Measurements from ENCODE around the gene DOK4.

DNA sequence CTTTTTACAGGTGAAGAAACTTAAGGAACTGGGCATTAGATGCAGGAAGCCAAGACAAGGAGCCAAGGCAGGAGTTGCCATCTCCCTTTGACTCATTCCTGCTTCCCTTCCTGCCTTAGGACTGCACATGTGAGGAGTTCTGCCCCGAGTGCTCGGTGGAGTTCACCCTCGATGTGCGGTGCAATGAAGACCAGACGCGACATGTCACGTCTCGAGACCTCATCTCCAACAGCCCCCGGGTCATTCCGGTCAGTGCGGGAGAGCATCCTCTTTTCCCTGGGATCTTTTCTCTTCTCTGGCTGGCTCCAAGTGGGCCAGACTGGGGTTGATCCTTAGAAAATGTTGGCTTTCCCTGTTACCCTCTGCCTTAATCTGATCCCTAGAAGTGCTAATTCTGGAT is 17.2 kb downstream of the DOK4 start:
- no peak for TF ChIP-seq GABPA (IDR thresholded peaks at IDR 0.05 in 1 of 2, conservative IDR thresholded peaks at IDR 0.05 in 1 of 2)
- TF ChIP-seq, protein P1, sequence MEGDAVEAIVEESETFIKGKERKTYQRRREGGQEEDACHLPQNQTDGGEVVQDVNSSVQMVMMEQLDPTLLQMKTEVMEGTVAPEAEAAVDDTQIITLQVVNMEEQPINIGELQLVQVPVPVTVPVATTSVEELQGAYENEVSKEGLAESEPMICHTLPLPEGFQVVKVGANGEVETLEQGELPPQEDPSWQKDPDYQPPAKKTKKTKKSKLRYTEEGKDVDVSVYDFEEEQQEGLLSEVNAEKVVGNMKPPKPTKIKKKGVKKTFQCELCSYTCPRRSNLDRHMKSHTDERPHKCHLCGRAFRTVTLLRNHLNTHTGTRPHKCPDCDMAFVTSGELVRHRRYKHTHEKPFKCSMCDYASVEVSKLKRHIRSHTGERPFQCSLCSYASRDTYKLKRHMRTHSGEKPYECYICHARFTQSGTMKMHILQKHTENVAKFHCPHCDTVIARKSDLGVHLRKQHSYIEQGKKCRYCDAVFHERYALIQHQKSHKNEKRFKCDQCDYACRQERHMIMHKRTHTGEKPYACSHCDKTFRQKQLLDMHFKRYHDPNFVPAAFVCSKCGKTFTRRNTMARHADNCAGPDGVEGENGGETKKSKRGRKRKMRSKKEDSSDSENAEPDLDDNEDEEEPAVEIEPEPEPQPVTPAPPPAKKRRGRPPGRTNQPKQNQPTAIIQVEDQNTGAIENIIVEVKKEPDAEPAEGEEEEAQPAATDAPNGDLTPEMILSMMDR (IDR thresholded peaks at IDR 0.05; ENCODE audit: low read depth, low read length, missing input control), result no peak
- no peak for TF ChIP-seq TAF1 (conservative IDR thresholded peaks at IDR 0.05)
